ENCODE measurements around the gene FAM168A.
"Not testable (repeated sequence)": the region's sequence is repeated elsewhere in the genome, so short reads cannot be mapped to it uniquely, and the experiment has no call there.

FAM168A gene

GRCh38 chr11:73592640-73593039 is 5.3 kb downstream of the FAM168A start:
- no peak for DNase-seq

- DNase-seq: no peak
These were observed 6.2 kb downstream of the FAM168A start for GRCh38 chr11:73591743-73592142.

GRCh38 chr11:73590991-73591390 is 6.9 kb downstream of the FAM168A start:
- no peak for DNase-seq

GRCh38 chr11:73586791-73587190 is 11.1 kb downstream of the FAM168A start:
- no peak for DNase-seq

GRCh38 chr11:73585834-73586575 is 11.9 kb downstream of the FAM168A start:
- no peak for DNase-seq

GRCh38 chr11:73584831-73585230 is 13.1 kb downstream of the FAM168A start:
- no peak for DNase-seq

GRCh38 chr11:73582653-73583052 is 15.3 kb downstream of the FAM168A start:
- DNase-seq: no peak

- DNase-seq: not testable (repeated sequence)
These were observed 17.2 kb downstream of the FAM168A start for GRCh38 chr11:73580749-73581148.

GRCh38 chr11:73579641-73580434 is 18.1 kb downstream of the FAM168A start:
- DNase-seq: peak; percentile 30

- DNase-seq: peak; percentile 43
These were observed 19.2 kb downstream of the FAM168A start for GRCh38 chr11:73578592-73579185.

- DNase-seq: no peak
These were observed 20.4 kb downstream of the FAM168A start for GRCh38 chr11:73577496-73577917.

- DNase-seq: no peak
These were observed 21.7 kb downstream of the FAM168A start for GRCh38 chr11:73576185-73576614.

GRCh38 chr11:73571982-73572381 is 25.9 kb downstream of the FAM168A start:
- DNase-seq: not testable (repeated sequence)

GRCh38 chr11:73570415-73571114 is 27.3 kb downstream of the FAM168A start:
- no peak for DNase-seq

- no peak for DNase-seq
These were observed 30.7 kb downstream of the FAM168A start for GRCh38 chr11:73566977-73567755.

GRCh38 chr11:73566422-73566821 is 31.5 kb downstream of the FAM168A start:
- DNase-seq: no peak

- DNase-seq: no peak
These were observed 32.1 kb downstream of the FAM168A start for GRCh38 chr11:73565804-73566203.

- no peak for DNase-seq
These were observed 33.0 kb downstream of the FAM168A start for GRCh38 chr11:73564903-73565302.

GRCh38 chr11:73563539-73564200 is 34.2 kb downstream of the FAM168A start:
- DNase-seq: no peak

GRCh38 chr11:73559743-73560142 is 38.2 kb downstream of the FAM168A start:
- DNase-seq: no peak

GRCh38 chr11:73556966-73557365 is 40.9 kb downstream of the FAM168A start:
- DNase-seq: no peak

- DNase-seq: no peak
These were observed 42.3 kb downstream of the FAM168A start for GRCh38 chr11:73555615-73556014.
